D721Med (cell line): ENCODE results near the gene PTTG1IP.
"Not testable (repeated sequence)": the region's sequence is repeated elsewhere in the genome, so short reads cannot be mapped to it uniquely, and the experiment has no call there.

Experiments used
- DNase-seq: peaks from one replicate; pipeline ENCODE4 v3.0.0; 2011; ENCODE audit warnings: low spot score; ENCODE audit not compliant: insufficient read length
- FAIRE-seq: peaks from 2 replicates; lab custom pipeline; 2011; peaks lifted over from hg19 to GRCh38; lab: Jason Lieb, UNC
- CTCF ChIP-seq: IDR thresholded peaks from 2 replicates; pipeline ENCODE4 v1.5.1; 2012; ENCODE audit warnings: mild to moderate bottlenecking, control low read depth; ENCODE audit not compliant: insufficient read depth; ENCODE audit errors: missing control alignments

Gene PTTG1IP

GRCh38 chr21:44834231-44834950, 39.1 kb downstream of the PTTG1IP start:
- DNase-seq (no peak), FAIRE-seq (no peak)
- TF ChIP-seq CTCF, result no peak

GRCh38 chr21:44833663-44834062, 39.8 kb downstream of the PTTG1IP start:
- no peak for TF ChIP-seq CTCF
- DNase-seq, result no peak
- no peak for FAIRE-seq

GRCh38 chr21:44832516-44833255, 40.8 kb downstream of the PTTG1IP start:
- not testable (repeated sequence) for DNase-seq, FAIRE-seq

GRCh38 chr21:44831227-44831860, 42.1 kb downstream of the PTTG1IP start:
- TF ChIP-seq CTCF, result no peak
- DNase-seq (no peak), FAIRE-seq (no peak)

GRCh38 chr21:44829507-44830092, 43.9 kb downstream of the PTTG1IP start:
- DNase-seq, result no peak
- no peak for TF ChIP-seq CTCF
- FAIRE-seq, result no peak

GRCh38 chr21:44828362-44829056, 45.0 kb downstream of the PTTG1IP start:
- no peak for DNase-seq
- FAIRE-seq, result no peak
- TF ChIP-seq CTCF, result no peak

- DNase-seq (no peak), FAIRE-seq (no peak)
- TF ChIP-seq CTCF, result no peak
These were observed 50.3 kb downstream of the PTTG1IP start for GRCh38 chr21:44823179-44823660.
